GM23338 (cell line): ENCODE data around the gene PTPN9. TPM values are rescaled to one million over a fixed set of nuclear protein-coding genes. Genes with fewer than 3 reads are reported as not detected.

Experiments
- polyA plus RNA-seq: library from polyadenylated mRNA; unstranded; fragments of >200 nt; fragmentation: Nextera tagmentation; extraction: Ambion mirVana; gene quantifications from 2 replicates; pipeline ENCODE4 v1.2.1, GENCODE V29; 2016
- small RNA-seq: library from RNA; depleted of rRNA; stranded (forward); fragments of <200 nt; gene quantifications from one replicate; pipeline ENCODE3, GENCODE V24; 2014; ENCODE audit warnings: low replicate concordance
- total RNA-seq: library from RNA; depleted of rRNA; stranded (reverse); fragments of >200 nt; shearing (Covaris generic); gene quantifications from 2 replicates; pipeline ENCODE4 v1.2.3, GENCODE V29; 2014; rRNA removed

PTPN9 gene
- total and polyA plus RNA-seq, 2 experiments from 2014 or later = 12.1 to 32.7 TPM

Small RNA genes within 50 kb of the gene (small RNA-seq; reads per million reads assigned to genes)
- gene AC105036.1 (not detected), gene AC105036.2 (not detected)

Other genes starting within 250 kb of the PTPN9 start
- 131 and 166 TPM in 2 replicates for gene COMMD4, start 243.3 kb downstream of the PTPN9 start, total RNA-seq
- 128 and 131 TPM in 2 replicates for gene COMMD4, start 243.3 kb downstream of the PTPN9 start, polyA plus RNA-seq
- 9.7 and 17.0 TPM in 2 replicates for gene NEIL1, start 232.3 kb downstream of the PTPN9 start, total RNA-seq
- gene NEIL1, start 232.3 kb downstream of the PTPN9 start, polyA plus RNA-seq = 6.2 and 11.7 TPM in 2 replicates
- 129 and 131 TPM in 2 replicates for gene MAN2C1, start 210.7 kb downstream of the PTPN9 start, total RNA-seq
- 31.4 and 42.3 TPM in 2 replicates for gene MAN2C1, start 210.7 kb downstream of the PTPN9 start, polyA plus RNA-seq
- 68.4 and 73.0 TPM in 2 replicates for gene SIN3A, start 127.6 kb downstream of the PTPN9 start, total RNA-seq
- gene SIN3A, start 127.6 kb downstream of the PTPN9 start, polyA plus RNA-seq = 22.6 and 24.3 TPM in 2 replicates
- 27.7 and 31.5 TPM in 2 replicates for gene SNUPN, start 46.4 kb upstream of the PTPN9 start, total RNA-seq
- 20.5 and 22.4 TPM in 2 replicates for gene SNUPN, start 46.4 kb upstream of the PTPN9 start, polyA plus RNA-seq
- 315 and 319 TPM in 2 replicates for gene IMP3, start 60.9 kb upstream of the PTPN9 start, total RNA-seq
- gene IMP3, start 60.9 kb upstream of the PTPN9 start, polyA plus RNA-seq = 210 and 219 TPM in 2 replicates
- 14.6 and 21.2 TPM in 2 replicates for gene SNX33, start 68.6 kb upstream of the PTPN9 start, total RNA-seq
- gene SNX33, start 68.6 kb upstream of the PTPN9 start, polyA plus RNA-seq = 4.9 and 6.2 TPM in 2 replicates
- 3.6 and 4.0 TPM in 2 replicates for gene CSPG4, start 133.5 kb upstream of the PTPN9 start, total RNA-seq
- gene CSPG4, start 133.5 kb upstream of the PTPN9 start, polyA plus RNA-seq = 0.27 and 0.33 TPM in 2 replicates